Esophagus muscularis mucosa (tissue), 3 donors: ENCODE measurements around the gene PEPD.

Experiments used
- CTCF ChIP-seq, 3 experiments: fragments of 200-600 bp in 2 of 3; fragments of 450-650 bp in 1 of 3; sonication (generic) in 2 of 3; IDR thresholded peaks; one replicate each; pipeline ENCODE4 v1.5.1; 2017 to 2019; ENCODE audit warnings: antibody characterized with exemption in 3 of 3, mild to moderate bottlenecking in 2 of 3, moderate library complexity in 1 of 3
- POLR2A ChIP-seq: fragments of 450-650 bp; IDR thresholded peaks from one replicate; pipeline ENCODE4 v1.6.1; 2017; ENCODE audit warnings: antibody characterized with exemption, moderate library complexity, mild to moderate bottlenecking, low read depth

DNA sequence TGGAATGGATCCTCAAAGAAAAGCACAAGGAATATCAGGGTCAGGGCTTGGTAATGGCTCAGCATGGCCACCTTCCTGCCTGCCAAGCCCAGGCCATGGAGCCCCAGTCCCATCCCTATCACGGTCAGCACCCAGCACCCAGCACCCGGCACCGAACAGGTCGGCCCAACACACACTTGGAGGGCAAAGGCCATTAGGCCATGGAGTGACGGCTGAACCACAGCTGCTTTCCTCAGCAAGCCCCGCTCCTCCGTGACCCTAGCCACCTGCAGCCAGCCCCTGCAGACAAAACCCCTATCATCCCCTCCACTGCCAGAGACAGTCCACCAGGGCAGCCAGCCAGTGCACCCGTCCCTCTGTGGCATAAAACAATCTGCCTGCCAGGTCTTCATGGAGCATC lies 20.6 kb downstream of the PEPD start:
- no peak for TF ChIP-seq CTCF (IDR thresholded peaks at IDR 0.05)
- no peak for TF ChIP-seq POLR2A
